Right kidney (tissue), 9 donors: Measurements from ENCODE around the gene WDR47.
A peak's percentile ranks its signal among the peaks of the same experiment; 100 is the strongest.

Source experiments
- DNase-seq: peaks from one replicate; pipeline ENCODE4 v3.0.0-alpha.2; 2016
- long read RNA-seq, 8 donors: transcript quantifications; one replicate each; lab custom pipeline, GENCODE V29; 2026

Gene WDR47
- long read RNA-seq, donor 1, partial matches to known transcripts: 0 of 1 reads
- long read RNA-seq, donor 1, other reads (novel, unspliced or antisense): 0 of 1 reads
- long read RNA-seq, donor 2, full-length matches to known transcripts: 1 of 1 reads
- long read RNA-seq, donor 2, partial matches to known transcripts: 0 of 1 reads
- long read RNA-seq, donor 2, other reads (novel, unspliced or antisense): 0 of 1 reads
- long read RNA-seq, donor 3, full-length matches to known transcripts: 1 of 1 reads
- long read RNA-seq, donor 3, partial matches to known transcripts: 0 of 1 reads
- long read RNA-seq, donor 3, other reads (novel, unspliced or antisense): 0 of 1 reads
- long read RNA-seq, donor 4, partial matches to known transcripts: 155 of 155 reads
- long read RNA-seq, donor 4, other reads (novel, unspliced or antisense): 0 of 155 reads
- long read RNA-seq, donor 5, full-length matches to known transcripts: 1 of 1 reads
- long read RNA-seq, donor 5, partial matches to known transcripts: 0 of 1 reads
- long read RNA-seq, donor 5, other reads (novel, unspliced or antisense): 0 of 1 reads
- long read RNA-seq, donor 6, full-length matches to known transcripts: 2 of 2 reads
- long read RNA-seq, donor 6, partial matches to known transcripts: 0 of 2 reads
- long read RNA-seq, donor 6, other reads (novel, unspliced or antisense): 0 of 2 reads
- long read RNA-seq, donor 7, full-length matches to known transcripts: 1 of 1 reads
- long read RNA-seq, donor 7, partial matches to known transcripts: 0 of 1 reads
- long read RNA-seq, donor 7, other reads (novel, unspliced or antisense): 0 of 1 reads
- long read RNA-seq, donor 8, full-length matches to known transcripts: 1 of 1 reads
- long read RNA-seq, donor 8, partial matches to known transcripts: 0 of 1 reads
- long read RNA-seq, donor 8, other reads (novel, unspliced or antisense): 0 of 1 reads

DNA sequence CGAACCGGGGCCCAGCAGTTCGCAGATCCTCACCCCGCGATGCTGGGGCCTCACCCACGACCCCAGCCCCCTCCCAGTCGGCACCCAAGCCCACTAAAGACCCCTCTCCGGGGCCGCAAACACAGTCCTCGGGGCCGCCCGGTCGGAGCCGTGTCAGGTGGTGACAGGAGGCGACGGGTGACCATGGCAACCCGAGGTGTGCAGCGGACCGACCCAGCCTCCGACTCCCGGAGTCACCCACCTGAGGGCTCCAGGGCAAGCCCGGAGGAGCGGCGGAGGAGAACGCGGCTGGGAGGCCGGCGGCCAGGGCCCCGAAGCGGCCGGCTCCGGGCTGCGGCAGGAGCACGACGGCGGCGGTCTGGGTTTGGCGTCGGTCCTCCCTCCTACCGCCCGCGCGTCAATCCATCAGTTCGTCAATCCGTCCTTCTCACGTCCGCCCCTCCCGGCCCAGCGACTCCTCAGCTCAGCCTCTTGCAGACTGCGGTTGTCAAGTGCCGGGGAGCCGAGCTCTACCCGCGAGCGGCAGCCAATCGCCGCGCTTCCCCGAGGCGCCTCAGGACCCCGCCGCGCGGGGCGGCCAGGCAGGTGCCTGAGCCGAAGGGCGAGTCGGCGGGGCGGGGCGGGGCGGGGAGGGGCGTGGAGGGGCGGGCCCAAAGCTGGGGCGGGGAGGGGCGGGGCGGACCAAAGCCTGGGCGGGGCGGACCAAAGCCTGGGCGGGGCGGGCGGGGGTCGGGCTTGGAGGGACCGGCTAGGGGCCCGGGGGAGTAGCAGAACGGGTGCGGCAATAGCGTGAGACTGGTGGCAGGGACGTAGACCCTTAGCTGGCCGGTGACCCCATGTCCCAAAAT lies at the start of gene WDR47:
Gene WDR47 (minus strand): TSS at position 482 of the 848 bp plus-strand sequence. CDS start 18,590 bp downstream, outside the sequence.
- peak; percentile 90 for DNase-seq

DNA sequence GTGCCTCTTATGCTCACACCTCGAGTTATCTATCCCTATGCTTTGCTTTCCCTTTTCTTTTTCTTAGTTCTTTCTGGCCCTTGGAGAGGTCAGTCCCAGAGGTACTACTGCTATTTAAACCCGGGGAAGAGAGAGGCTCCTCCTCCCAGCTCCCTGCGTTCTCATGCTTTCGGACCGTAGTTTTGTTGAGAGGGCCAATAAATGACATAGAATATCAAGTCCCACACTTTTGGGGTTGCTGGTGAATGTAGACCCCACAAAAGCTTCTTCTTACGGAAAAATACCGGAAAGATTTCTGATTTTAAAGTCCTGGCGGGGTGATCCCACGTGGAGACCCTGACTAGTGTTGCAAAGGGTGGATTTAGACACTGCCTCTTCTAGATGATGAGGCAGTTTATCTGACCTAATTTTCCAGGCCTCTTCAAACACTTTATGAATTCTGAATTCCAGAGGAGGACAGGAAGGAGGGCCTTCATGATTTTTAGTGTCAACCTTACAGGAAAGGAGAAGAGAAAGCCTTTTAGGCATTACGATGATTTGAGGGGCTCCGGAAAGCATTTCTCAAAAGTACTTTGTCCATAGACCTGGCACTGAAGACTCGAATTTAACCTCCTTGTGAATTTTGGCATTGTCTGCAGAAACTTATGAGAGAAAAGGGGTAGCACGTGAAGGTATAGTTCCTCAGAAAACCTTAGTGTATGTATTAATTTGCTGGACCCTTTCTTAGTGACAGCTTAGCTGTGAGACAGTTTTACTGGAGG lies 49.4 kb upstream of the WDR47 start:
- DNase-seq: no peak

- peak; percentile 95 for DNase-seq
Measured at GRCh38 chr1:109090196-109091077, 48.5 kb upstream of the WDR47 start, which contains the start of gene TMEM167B. TMEM167B (plus strand) TSS chr1:109090764; CDS start chr1:109090873, 109 bp downstream.

- DNase-seq: peak; percentile 38
Measured at GRCh38 chr1:109089242-109090015, 47.5 kb upstream of the WDR47 start.

DNA sequence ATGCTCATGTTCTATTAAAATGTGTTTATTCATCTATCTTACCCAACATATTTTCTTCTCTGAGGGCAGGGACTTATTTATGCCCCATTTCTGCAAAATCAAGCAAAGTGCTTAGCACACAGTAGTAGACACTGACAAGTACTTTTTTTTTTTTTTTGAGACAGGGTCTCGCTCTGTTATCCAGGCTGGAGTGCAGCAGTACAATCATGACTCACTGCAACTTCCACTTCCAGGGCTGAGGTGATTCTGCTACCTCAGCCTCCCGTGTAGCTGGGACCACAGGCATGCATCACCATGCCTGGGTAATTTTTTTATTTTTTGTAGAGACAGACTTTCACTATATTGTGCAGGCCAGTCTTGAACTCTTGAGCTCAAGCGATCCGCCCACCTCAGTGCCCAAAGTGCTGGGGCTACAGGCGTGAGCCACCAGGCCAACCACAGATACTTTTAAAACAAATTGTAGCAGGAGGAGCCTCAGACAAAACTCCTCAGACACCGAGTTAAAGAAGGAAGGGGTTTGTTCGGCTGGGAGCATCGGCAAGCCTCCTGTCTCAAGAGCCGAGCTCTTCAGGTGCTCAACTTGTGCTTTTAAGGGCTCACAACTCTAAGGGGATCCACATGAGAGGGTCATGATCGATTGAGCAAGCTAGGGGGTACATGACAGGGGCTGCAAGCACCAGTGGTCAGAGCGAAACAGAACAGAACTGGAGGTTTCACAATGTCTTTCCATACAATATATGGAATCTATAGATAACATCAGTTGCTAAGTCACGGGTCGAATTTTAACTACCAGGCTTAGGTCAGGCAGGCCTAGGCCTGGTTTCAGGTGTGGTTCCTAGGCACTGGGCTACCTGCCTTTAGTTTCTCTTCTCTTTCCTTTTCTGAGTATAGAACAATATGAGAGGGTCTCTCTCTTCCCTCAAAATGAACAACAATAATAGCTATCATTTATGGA lies 42.9 kb upstream of the WDR47 start:
- no peak for DNase-seq

DNA sequence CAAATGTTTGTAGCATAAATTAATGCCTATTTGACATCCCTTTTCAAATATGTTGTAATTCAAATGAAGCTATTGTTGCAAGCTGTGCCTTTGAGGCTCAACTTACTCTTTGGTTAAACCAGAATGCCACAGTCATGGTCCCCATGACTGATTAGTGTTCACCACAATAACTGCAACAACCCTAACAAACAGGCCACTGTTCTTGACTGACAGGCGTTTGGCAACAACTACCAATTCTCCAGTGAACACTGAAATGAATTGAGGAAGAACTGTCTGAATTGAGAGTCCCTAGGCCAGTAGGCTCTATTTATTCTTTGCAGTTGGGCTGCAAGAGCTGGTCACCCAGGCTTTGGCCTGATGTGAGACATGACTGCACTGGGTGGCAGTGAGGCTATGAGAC lies 42.0 kb upstream of the WDR47 start:
- no peak for DNase-seq

- DNase-seq: no peak
Measured at GRCh38 chr1:109083501-109083900, 41.6 kb upstream of the WDR47 start.

DNA sequence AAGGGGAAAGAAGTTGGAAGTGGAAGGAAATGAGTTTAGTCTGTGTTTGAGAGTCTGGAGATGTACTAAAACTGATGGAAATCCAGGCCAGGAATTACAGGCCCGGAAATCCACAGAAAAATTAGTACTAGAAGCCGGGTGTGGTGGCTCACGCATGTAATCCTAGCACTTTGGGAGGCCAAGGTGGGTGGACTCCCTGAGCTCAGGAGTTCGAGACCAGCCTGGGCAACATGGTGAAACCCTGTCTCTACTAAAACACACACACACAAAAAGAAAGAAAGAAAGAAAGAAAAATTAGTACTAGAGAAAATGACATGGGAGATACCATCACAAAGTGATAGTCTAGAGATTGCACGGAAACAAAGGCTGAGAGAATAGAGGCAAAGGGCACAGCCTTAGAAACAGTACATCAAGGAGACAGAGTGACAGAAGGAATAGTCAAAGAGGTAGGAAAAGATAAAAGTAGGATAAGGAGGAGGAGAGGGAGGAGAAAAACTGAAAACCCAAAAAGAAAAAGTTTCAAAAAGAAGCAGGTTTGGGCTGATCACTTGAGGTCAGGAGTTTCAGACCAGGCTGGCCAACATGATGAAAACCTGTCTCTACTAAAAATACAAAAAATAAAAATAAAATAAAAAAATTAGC lies 38.7 kb upstream of the WDR47 start:
- no peak for DNase-seq

DNA sequence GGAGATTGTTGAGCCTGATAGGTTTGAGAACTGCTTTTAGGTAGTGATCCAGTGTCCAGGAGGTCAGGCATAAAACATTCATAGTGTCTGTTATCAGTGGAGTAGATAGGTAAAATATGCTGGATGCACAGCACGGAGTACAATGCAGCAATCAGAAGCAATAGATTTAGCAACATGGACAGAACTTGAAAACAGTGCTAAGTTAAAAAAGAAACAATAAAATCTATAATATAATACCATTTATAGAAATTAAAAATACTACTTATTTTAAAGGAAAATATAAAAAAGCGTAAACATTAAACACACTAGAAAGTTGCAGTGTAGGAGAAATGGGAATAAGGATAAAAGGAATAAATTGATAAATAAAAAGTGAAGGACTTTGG lies 37.3 kb upstream of the WDR47 start:
- no peak for DNase-seq

DNA sequence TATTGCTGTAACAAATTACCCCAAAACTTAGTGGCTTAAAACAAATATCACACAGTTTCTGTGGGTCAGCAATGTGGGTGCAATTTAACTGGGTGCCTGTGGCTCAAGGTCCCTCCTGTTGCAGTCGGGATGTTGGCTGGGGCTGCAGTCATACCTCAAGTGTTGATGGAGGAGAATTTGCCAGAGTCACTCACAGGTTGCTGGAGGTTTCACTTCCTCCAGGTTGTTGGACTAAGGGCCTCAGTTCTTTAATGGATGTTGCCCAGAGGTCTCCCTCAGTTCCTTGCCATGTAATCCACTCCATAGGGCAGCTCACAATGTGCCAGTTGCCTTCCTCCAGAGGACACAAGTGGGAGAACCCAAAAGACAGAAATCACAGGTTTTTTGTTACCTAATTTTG lies 36.4 kb upstream of the WDR47 start:
- no peak for DNase-seq

- peak; percentile 87 for DNase-seq
Measured at GRCh38 chr1:109075531-109076490, 33.9 kb upstream of the WDR47 start, which contains the start of gene TAF13. TAF13 (minus strand) TSS chr1:109076003; CDS start chr1:109075947, 56 bp downstream.

DNA sequence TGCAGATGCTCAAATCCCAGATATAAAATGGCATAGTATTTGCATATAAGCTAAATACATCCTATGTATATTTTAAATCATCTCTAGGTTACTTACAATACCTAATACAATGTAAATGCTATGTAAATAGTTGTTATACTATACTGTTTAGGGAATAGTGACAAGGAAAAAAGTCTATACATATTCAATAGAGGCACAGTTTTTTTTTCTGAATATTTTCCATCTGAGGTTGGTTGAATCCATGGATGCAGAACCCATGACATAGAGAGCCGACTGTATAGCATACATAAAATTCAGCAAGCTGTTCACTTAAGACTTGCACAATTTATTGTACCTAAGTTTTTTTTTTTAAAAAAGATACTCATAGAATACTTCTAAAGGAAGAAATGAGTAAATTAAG lies 27.4 kb upstream of the WDR47 start:
- DNase-seq: no peak

DNA sequence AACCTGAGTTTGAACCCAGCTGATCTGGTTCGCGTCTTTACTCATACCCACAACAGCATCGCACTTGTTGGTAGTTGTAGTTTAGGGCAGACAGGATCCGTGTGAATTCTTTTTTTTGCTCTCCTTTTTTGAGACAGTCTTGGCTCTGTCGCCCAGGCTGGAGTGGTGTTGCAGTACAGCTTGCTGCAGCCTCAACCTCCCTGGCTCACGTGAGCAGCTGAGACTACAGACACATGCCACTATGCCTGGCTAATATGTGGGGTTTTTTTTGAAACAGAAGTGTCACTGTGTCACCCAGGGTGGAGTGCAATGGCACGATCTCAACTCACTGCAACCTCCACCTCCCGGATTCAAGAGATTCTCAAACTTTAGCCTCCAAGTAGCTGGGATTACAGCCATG lies 26.0 kb upstream of the WDR47 start:
- DNase-seq: no peak

DNA sequence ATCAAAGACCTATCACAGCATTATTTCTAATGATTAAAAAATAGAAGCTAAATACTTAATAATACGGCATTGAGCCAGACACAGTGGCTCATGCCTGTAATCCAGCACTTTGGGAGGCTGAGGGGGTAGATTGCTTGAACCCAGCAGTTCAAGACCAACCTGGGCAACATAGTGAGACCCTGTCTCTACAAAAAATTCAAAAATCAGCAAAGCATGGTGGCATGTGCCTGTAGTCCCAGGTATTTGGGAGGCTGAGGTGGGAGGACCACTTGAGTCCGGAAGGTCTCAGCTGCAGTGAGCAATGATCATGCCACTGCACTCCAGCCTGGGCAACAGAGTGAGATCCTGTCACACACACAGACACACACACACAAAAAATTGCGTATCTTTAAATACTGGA lies 23.2 kb upstream of the WDR47 start:
- no peak for DNase-seq

DNA sequence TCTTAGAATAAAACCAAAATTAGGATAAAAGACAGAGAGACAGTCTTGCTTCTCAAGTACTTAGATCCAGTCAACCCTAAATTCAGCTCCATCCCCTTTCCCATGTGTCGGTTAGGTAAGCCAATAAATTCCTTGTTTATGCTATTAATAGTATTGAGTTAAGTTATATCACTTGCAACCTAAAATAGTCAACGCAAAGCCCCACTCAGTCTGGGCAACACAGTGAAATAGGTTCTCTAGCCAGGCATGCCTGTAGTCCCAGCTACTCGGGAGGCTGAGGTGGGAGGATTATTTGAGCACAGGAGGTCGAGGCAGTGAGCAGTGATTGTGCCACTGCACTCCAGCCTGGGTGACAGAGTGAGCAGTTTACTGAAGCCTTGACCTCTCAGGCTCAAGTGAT lies 19.3 kb upstream of the WDR47 start:
- no peak for DNase-seq

GRCh38 chr1:109060707-109061106 lies 18.8 kb upstream of the WDR47 start:
- DNase-seq: no peak
